ENCODE measurements around the gene TMEM219. TPM values are rescaled to one million over a fixed set of nuclear protein-coding genes. Genes with fewer than 3 reads are reported as not detected.

TMEM219 gene
- total RNA-seq, 1 experiment from 2014 or later, result 57.7 TPM

DNA sequence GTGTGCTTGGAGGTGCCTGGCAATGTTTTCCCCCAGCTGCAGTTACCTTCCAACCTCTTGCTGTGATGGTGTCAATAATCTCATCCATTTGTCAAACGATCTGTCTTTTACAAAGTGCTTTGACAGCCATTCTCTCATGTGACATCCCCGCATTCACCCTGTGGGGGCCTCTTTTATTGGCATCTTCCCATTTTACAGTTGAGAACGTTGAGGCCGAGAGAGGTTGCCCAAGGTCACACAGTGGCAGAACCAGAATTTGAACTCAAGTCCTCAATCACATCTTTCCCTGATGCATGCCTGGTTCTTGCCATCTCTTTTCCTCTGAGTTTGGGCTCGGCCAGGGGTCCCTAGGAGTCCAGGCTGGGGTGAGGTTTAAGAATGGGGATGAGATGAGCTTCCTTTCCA is 13.3 kb downstream of the TMEM219 start:
- Histone ChIP-seq H3K4me3 (ENCODE audit: low read depth, low read length) (peak overlapping the region; percentile 50), H3K4me1 (0 out of 2 replicates have a peak, but pooled peaks cover 9% of the 10 kb centered on the region), H3K27me3 (replicated peaks; ENCODE audit: control insufficient read depth, insufficient read depth, low read length) (no peaks in the 10 kb centered on the region), H3K9me3 (no peaks in the 10 kb centered on the region), H3K36me3 (ENCODE audit: control insufficient read depth, insufficient read depth, low read length) (peaks cover 7% of the 10 kb centered on the region)
- intact Hi-C loops (cut with micrococcal nuclease; ENCODE audit: unreplicated experiment), result loop anchor here (10.0 kb wide), 1 partner anchor 110 kb away; the partner anchor contains the start of gene CDIPT
- POLR2A ChIA-PET, result no interaction called here
- H3K36me3 Mint-ChIP-seq (ENCODE audit: insufficient read depth, unreplicated experiment), result peaks cover 38% of the 10 kb centered on the region
- no TSS peak for BruUV-seq (replicated peaks)
- CTCF ChIA-PET, result no interaction called here
- no peak for DNase-seq
- peaks cover 16% of the 10 kb centered on the region for H3K4me1 Mint-ChIP-seq (ENCODE audit: low read depth, unreplicated experiment)
- no peaks in the 10 kb centered on the region for H3K27me3 Mint-ChIP-seq (ENCODE audit: insufficient read depth, unreplicated experiment)
- peak overlapping the region; percentile 77 for H3K27ac Mint-ChIP-seq (ENCODE audit: unreplicated experiment)
- H3K4me3 Mint-ChIP-seq (ENCODE audit: unreplicated experiment), result peak overlapping the region; percentile 88
- H3K9me3 Mint-ChIP-seq (ENCODE audit: unreplicated experiment), result no peaks in the 10 kb centered on the region
- TF ChIP-seq, protein P1, sequence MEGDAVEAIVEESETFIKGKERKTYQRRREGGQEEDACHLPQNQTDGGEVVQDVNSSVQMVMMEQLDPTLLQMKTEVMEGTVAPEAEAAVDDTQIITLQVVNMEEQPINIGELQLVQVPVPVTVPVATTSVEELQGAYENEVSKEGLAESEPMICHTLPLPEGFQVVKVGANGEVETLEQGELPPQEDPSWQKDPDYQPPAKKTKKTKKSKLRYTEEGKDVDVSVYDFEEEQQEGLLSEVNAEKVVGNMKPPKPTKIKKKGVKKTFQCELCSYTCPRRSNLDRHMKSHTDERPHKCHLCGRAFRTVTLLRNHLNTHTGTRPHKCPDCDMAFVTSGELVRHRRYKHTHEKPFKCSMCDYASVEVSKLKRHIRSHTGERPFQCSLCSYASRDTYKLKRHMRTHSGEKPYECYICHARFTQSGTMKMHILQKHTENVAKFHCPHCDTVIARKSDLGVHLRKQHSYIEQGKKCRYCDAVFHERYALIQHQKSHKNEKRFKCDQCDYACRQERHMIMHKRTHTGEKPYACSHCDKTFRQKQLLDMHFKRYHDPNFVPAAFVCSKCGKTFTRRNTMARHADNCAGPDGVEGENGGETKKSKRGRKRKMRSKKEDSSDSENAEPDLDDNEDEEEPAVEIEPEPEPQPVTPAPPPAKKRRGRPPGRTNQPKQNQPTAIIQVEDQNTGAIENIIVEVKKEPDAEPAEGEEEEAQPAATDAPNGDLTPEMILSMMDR (IDR thresholded peaks at IDR 0.05; ENCODE audit: insufficient read depth in 1 of 2, low read depth in 1 of 2, low read length in 1 of 2, severe bottlenecking in 1 of 2, unreplicated experiment in 1 of 2), result no peak

DNA sequence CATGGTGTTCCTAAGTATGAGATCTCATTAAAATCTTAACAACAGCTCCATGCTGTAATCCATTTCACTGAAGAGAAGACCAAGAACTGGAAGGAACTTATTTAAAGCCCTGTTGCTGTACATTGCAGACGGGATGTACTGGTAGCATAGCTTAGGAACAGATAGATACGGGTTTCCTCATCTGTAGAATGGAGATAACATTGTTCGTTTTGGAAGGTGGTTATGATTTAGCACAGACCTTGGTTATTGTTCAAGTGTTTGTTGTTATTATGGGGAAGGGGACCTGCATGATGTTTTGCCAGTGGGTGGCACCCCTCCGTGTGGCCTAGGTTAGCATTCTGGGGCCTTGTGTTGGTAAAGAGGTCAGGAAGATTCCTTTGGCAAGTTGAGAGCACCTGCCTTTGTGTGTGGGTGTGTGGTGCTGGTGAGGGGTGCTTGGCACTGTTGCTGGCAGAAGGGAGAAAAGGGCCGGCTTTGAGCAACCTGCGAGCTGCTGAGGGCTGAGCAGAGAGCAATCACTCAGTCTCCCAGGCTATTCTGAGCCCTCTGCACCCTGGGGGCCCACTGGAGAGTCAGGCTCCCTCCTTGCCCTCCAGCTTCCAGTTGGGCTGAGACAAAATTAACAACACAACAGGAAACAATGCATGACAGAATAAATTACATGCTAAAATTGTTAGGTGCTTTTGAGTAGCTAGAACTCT is 14.1 kb downstream of the TMEM219 start:
- TF ChIP-seq, protein P1 (IDR thresholded peaks at IDR 0.05; ENCODE audit: insufficient read depth in 1 of 2, low read depth in 1 of 2, low read length in 1 of 2, severe bottlenecking in 1 of 2, unreplicated experiment in 1 of 2), result no peak
- H3K36me3 Mint-ChIP-seq (ENCODE audit: insufficient read depth, unreplicated experiment), result peaks cover 38% of the 10 kb centered on the region
- BruUV-seq (replicated peaks), result no TSS peak
- no peaks in the 10 kb centered on the region for H3K9me3 Mint-ChIP-seq (ENCODE audit: unreplicated experiment)
- no peak overlapping the region for H3K27ac Mint-ChIP-seq (ENCODE audit: unreplicated experiment)
- H3K4me3 ChIP-seq (ENCODE audit: low read depth, low read length), result no peak overlapping the region
- no peaks in the 10 kb centered on the region for H3K27me3 ChIP-seq (replicated peaks; ENCODE audit: control insufficient read depth, insufficient read depth, low read length)
- peak overlapping the region; percentile 88 for H3K4me3 Mint-ChIP-seq (ENCODE audit: unreplicated experiment)
- ChIA-PET CTCF (no interaction called here), POLR2A (no interaction called here)
- intact Hi-C loops (cut with micrococcal nuclease; ENCODE audit: unreplicated experiment), result loop anchor here (10.0 kb wide), 1 partner anchor 111 kb away; the partner anchor contains the start of gene CDIPT
- H3K9me3 ChIP-seq, result no peaks in the 10 kb centered on the region
- DNase-seq, result no peak
- H3K4me1 Mint-ChIP-seq (ENCODE audit: low read depth, unreplicated experiment), result peaks cover 16% of the 10 kb centered on the region
- no peaks in the 10 kb centered on the region for H3K27me3 Mint-ChIP-seq (ENCODE audit: insufficient read depth, unreplicated experiment)
- H3K36me3 ChIP-seq (ENCODE audit: control insufficient read depth, insufficient read depth, low read length), result peaks cover 7% of the 10 kb centered on the region
- 0 out of 2 replicates have a peak, but pooled peaks cover 9% of the 10 kb centered on the region for H3K4me1 ChIP-seq

DNA sequence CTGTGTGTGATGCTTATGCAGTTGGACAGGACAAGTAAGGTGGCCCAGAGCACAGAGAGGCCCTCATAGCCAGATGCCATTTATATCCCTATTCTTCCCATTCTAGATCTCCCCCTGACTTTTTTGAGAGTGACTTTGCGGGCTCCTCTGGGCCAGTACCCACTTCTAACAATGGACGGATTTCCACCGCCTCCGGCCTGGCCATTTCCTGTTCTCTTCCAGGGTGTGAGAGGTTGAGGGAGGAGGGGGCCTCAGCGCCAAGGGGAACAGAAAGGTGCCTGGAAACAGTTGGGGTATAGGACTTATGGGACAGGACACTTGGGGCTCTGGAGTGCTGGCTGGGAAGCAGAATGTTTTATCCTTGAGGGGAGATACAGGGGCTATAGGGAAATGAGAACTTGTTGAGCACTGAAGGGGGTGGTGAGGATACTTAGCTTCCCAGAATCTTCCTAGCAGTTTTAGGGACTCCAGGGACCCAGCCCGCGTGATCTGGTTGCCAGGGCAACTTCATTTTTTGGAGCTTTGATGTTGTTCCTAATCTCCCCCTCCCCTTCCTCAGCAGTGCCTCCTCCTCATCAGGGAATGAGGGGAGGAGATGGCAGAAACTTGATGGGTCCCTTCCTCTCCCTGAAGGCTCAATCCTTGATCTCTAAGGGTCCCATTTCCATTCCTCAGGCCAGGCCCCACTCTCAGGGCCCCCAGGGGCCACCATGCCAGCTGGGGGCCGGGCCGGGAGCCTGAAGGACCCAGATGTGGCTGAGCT is 15.4 kb downstream of the TMEM219 start:
- ChIA-PET CTCF (no interaction called here), POLR2A (no interaction called here)
- intact Hi-C loops (cut with micrococcal nuclease; ENCODE audit: unreplicated experiment), result loop anchor here (10.0 kb wide), 1 partner anchor 112 kb away; the partner anchor contains the start of gene CDIPT

More for the DNA sequence above, 15.4 kb downstream of the TMEM219 start:
- peaks cover 37% of the 10 kb centered on the region for H3K36me3 Mint-ChIP-seq (ENCODE audit: insufficient read depth, unreplicated experiment)
- no TSS peak for BruUV-seq (replicated peaks)
- no peak for DNase-seq
- peaks cover 16% of the 10 kb centered on the region for H3K4me1 Mint-ChIP-seq (ENCODE audit: low read depth, unreplicated experiment)
- H3K9me3 ChIP-seq, result no peaks in the 10 kb centered on the region
- no peaks in the 10 kb centered on the region for H3K27me3 ChIP-seq (replicated peaks; ENCODE audit: control insufficient read depth, insufficient read depth, low read length)
- no peak overlapping the region for H3K4me3 ChIP-seq (ENCODE audit: low read depth, low read length)
- TF ChIP-seq, protein P1 (IDR thresholded peaks at IDR 0.05; ENCODE audit: insufficient read depth in 1 of 2, low read depth in 1 of 2, low read length in 1 of 2, severe bottlenecking in 1 of 2, unreplicated experiment in 1 of 2), result no peak
- no peak overlapping the region for H3K27ac Mint-ChIP-seq (ENCODE audit: unreplicated experiment)
- H3K27me3 Mint-ChIP-seq (ENCODE audit: insufficient read depth, unreplicated experiment), result no peaks in the 10 kb centered on the region
- 0 out of 2 replicates have a peak, but pooled peaks cover 9% of the 10 kb centered on the region for H3K4me1 ChIP-seq
- peaks cover 7% of the 10 kb centered on the region for H3K36me3 ChIP-seq (ENCODE audit: control insufficient read depth, insufficient read depth, low read length)
- no peak overlapping the region for H3K4me3 Mint-ChIP-seq (ENCODE audit: unreplicated experiment)
- H3K9me3 Mint-ChIP-seq (ENCODE audit: unreplicated experiment), result no peaks in the 10 kb centered on the region
